Measurements from ENCODE around the gene VAV1. TPM values are rescaled to one million over a fixed set of nuclear protein-coding genes. Genes with fewer than 3 reads are reported as not detected.
"Not testable (repeated sequence)": the region's sequence is repeated elsewhere in the genome, so short reads cannot be mapped to it uniquely, and the experiment has no call there.

VAV1 gene
- total and polyA plus RNA-seq, 4 experiments from 2014 or later = 16.0 to 87.6 (median 53.2) TPM

GRCh38 chr19:6774821-6775707 is 2.6 kb downstream of the VAV1 start:
- no peak for DNase-seq
- intact Hi-C loops (cut with micrococcal nuclease) = no loop called here
- H3K4me3 ChIP-seq (ENCODE audit: low read length in 2 of 2) = no peak overlapping the region
- Mint-ChIP-seq H3K36me3 (peaks cover 27 to 42% of the 10 kb centered on the region in 2 donors), H3K4me3 (peak overlapping the region; percentile 57 to 95 (median 72)), H3K27me3 (no peaks in the 10 kb centered on the region), H3K27ac (peak overlapping the region; percentile 67 to 95 (median 86)), H3K9me3 (no peaks in the 10 kb centered on the region), H3K4me1 (peaks cover 41 to 66% (median 54%) of the 10 kb centered on the region in 4 donors)
- ChIA-PET CTCF (ENCODE audit: partially characterized antibody) (interaction anchor here (1.4 kb wide), 2 partner anchors 37 to 88 kb away, joined by 3 read pairs; no protein-coding TSS in a partner anchor), POLR2A (ENCODE audit: partially characterized antibody) (interaction anchor here (0.9 to 10.7 kb wide), 3 partner anchors 15 to 26 kb away, joined by 3 to 227 read pairs (median 13); no protein-coding TSS in a partner anchor)
- no peaks in the 10 kb centered on the region for H3K27me3 ChIP-seq (ENCODE audit: insufficient read depth, low read length)
- H3K4me1 ChIP-seq (ENCODE audit: insufficient read depth, low read length) = peaks cover 58% of the 10 kb centered on the region
- peak overlapping the region; percentile 26 for H3K27ac ChIP-seq (ENCODE audit: low read depth, low read length)
- H3K36me3 ChIP-seq (ENCODE audit: insufficient read depth, low read length) = peaks cover 7% of the 10 kb centered on the region
- no peaks in the 10 kb centered on the region for H3K9me3 ChIP-seq (ENCODE audit: control insufficient read depth in 1 of 2, low read length in 2 of 2)

DNA sequence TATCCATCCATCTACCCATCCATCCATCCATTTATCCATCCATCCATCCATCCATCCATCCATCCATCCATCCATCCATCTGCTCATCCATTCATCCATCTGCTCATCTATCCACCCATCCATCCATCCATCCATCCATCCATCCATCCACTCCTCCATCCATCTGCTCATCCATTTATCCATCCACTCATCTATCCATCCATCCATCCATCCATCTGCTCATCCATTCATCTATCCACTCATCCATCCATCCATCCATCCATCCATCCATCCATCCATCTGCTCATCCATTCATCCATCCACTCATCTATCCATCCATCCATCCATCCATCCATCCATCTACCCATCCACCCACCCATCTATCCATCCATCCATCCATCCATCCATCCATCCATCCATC is 3.5 kb downstream of the VAV1 start:
- not testable (repeated sequence) for H3K9me3 Mint-ChIP-seq

GRCh38 chr19:6776999-6777398 is 4.5 kb downstream of the VAV1 start:
- Histone ChIP-seq H3K27me3 (ENCODE audit: insufficient read depth, low read length) (no peaks in the 10 kb centered on the region), H3K4me1 (ENCODE audit: insufficient read depth, low read length) (peaks cover 64% of the 10 kb centered on the region), H3K36me3 (ENCODE audit: insufficient read depth, low read length) (peaks cover 7% of the 10 kb centered on the region), H3K4me3 (ENCODE audit: low read length in 2 of 2) (no peak overlapping the region), H3K27ac (ENCODE audit: low read depth, low read length) (no peak overlapping the region), H3K9me3 (ENCODE audit: control insufficient read depth in 1 of 2, low read length in 2 of 2) (no peaks in the 10 kb centered on the region)
- intact Hi-C loops (cut with micrococcal nuclease) = no loop called here
- H3K36me3 Mint-ChIP-seq = peaks cover 32 to 52% of the 10 kb centered on the region in 2 donors
- POLR2A ChIA-PET (ENCODE audit: partially characterized antibody) = no interaction called here
- peaks cover 43 to 71% (median 56%) of the 10 kb centered on the region in 4 donors for H3K4me1 Mint-ChIP-seq
- no peaks in the 10 kb centered on the region for H3K27me3 Mint-ChIP-seq
- peak overlapping the region; percentile 44 to 95 (median 79) for H3K27ac Mint-ChIP-seq
- CTCF ChIA-PET (ENCODE audit: partially characterized antibody) = no interaction called here
- H3K9me3 Mint-ChIP-seq = no peaks in the 10 kb centered on the region
- no peak for DNase-seq
- H3K4me3 Mint-ChIP-seq = peak overlapping the region in 5 of 8 donors; percentile 17 to 75 (median 62)

More for the DNA sequence above, 3.5 kb downstream of the VAV1 start:
- peaks cover 59% of the 10 kb centered on the region for H3K4me1 ChIP-seq (ENCODE audit: insufficient read depth, low read length)
- H3K27me3 Mint-ChIP-seq; intact Hi-C loops (cut with micrococcal nuclease); H3K4me3 ChIP-seq (ENCODE audit: low read length in 2 of 2); H3K9me3 ChIP-seq (ENCODE audit: control insufficient read depth in 1 of 2, low read length in 2 of 2); H3K36me3 ChIP-seq (ENCODE audit: insufficient read depth, low read length); H3K27me3 ChIP-seq (ENCODE audit: insufficient read depth, low read length); H3K27ac ChIP-seq (ENCODE audit: low read depth, low read length); DNase-seq: not testable (repeated sequence)
- Mint-ChIP-seq H3K4me3 (peak overlapping the region in 5 of 8 donors; percentile 48 to 83 (median 63)), H3K27ac (peak overlapping the region in 6 of 7 donors; percentile 15 to 95 (median 81)), H3K36me3 (peaks cover 29 to 45% of the 10 kb centered on the region in 2 donors), H3K4me1 (peaks cover 43 to 64% (median 53%) of the 10 kb centered on the region in 4 donors)
- CTCF ChIA-PET (ENCODE audit: partially characterized antibody) = interaction anchor here (1.4 kb wide), 1 partner anchor 87 kb away, joined by 3 read pairs; no protein-coding TSS in a partner anchor
- POLR2A ChIA-PET (ENCODE audit: partially characterized antibody) = interaction anchor here (10.7 kb wide), 1 partner anchor 25 kb away, joined by 227 read pairs; no protein-coding TSS in a partner anchor

- no peaks in the 10 kb centered on the region for H3K9me3 ChIP-seq (ENCODE audit: control insufficient read depth in 1 of 2, low read length in 2 of 2)
- H3K36me3 ChIP-seq (ENCODE audit: insufficient read depth, low read length) = peaks cover 7% of the 10 kb centered on the region
- CTCF ChIA-PET (ENCODE audit: partially characterized antibody) = interaction anchor here (1.1 kb wide), 1 partner anchor 86 kb away, joined by 3 read pairs; no protein-coding TSS in a partner anchor
Observed at GRCh38 chr19:6777434-6777833, 4.9 kb downstream of the VAV1 start.

GRCh38 chr19:6778386-6778785 is 5.9 kb downstream of the VAV1 start:
- no peak for DNase-seq
- peaks cover 7% of the 10 kb centered on the region for H3K36me3 ChIP-seq (ENCODE audit: insufficient read depth, low read length)
- Mint-ChIP-seq H3K9me3 (no peaks in the 10 kb centered on the region), H3K36me3 (peaks cover 32 to 49% of the 10 kb centered on the region in 2 donors), H3K4me1 (peaks cover 39 to 66% (median 54%) of the 10 kb centered on the region in 4 donors), H3K27ac (peak overlapping the region; percentile 19 to 95 (median 77)), H3K27me3 (no peaks in the 10 kb centered on the region), H3K4me3 (peak overlapping the region in 5 of 8 donors; percentile 13 to 62 (median 36))
- POLR2A ChIA-PET (ENCODE audit: partially characterized antibody) = interaction anchor here (0.6 to 2.4 kb wide), 5 partner anchors 11 to 37 kb away, joined by 3 to 16 read pairs (median 3); partner anchors contain the start of gene SH2D3A
- no peak overlapping the region for H3K4me3 ChIP-seq (ENCODE audit: low read length in 2 of 2)
- intact Hi-C loops (cut with micrococcal nuclease) = no loop called here
- no peak overlapping the region for H3K27ac ChIP-seq (ENCODE audit: low read depth, low read length)
- CTCF ChIA-PET (ENCODE audit: partially characterized antibody) = interaction anchor here (0.9 to 3.7 kb wide), 3 partner anchors 9 to 85 kb away, joined by 3 to 14 read pairs (median 3); no protein-coding TSS in a partner anchor
- H3K9me3 ChIP-seq (ENCODE audit: control insufficient read depth in 1 of 2, low read length in 2 of 2) = no peaks in the 10 kb centered on the region
- peaks cover 65% of the 10 kb centered on the region for H3K4me1 ChIP-seq (ENCODE audit: insufficient read depth, low read length)
- H3K27me3 ChIP-seq (ENCODE audit: insufficient read depth, low read length) = no peaks in the 10 kb centered on the region

More at GRCh38 chr19:6777434-6777833, 4.9 kb downstream of the VAV1 start:
- intact Hi-C loops (cut with micrococcal nuclease) = no loop called here
- no peaks in the 10 kb centered on the region for H3K27me3 Mint-ChIP-seq
- Histone ChIP-seq H3K27me3 (ENCODE audit: insufficient read depth, low read length) (no peaks in the 10 kb centered on the region), H3K27ac (ENCODE audit: low read depth, low read length) (no peak overlapping the region), H3K4me1 (ENCODE audit: insufficient read depth, low read length) (peaks cover 60% of the 10 kb centered on the region), H3K4me3 (ENCODE audit: low read length in 2 of 2) (no peak overlapping the region)
- POLR2A ChIA-PET (ENCODE audit: partially characterized antibody) = interaction anchor here (1.3 kb wide), 1 partner anchor 31 kb away, joined by 3 read pairs; no protein-coding TSS in a partner anchor
- H3K27ac Mint-ChIP-seq = peak overlapping the region; percentile 50 to 95 (median 79)
- peak overlapping the region in 6 of 8 donors; percentile 11 to 62 (median 19) for H3K4me3 Mint-ChIP-seq
- no peaks in the 10 kb centered on the region for H3K9me3 Mint-ChIP-seq
- peaks cover 32 to 51% of the 10 kb centered on the region in 2 donors for H3K36me3 Mint-ChIP-seq
- no peak for DNase-seq
- peaks cover 39 to 67% (median 52%) of the 10 kb centered on the region in 4 donors for H3K4me1 Mint-ChIP-seq

- Histone ChIP-seq H3K4me3 (ENCODE audit: low read length in 2 of 2) (no peak overlapping the region), H3K27ac (ENCODE audit: low read depth, low read length) (no peak overlapping the region), H3K9me3 (ENCODE audit: control insufficient read depth in 1 of 2, low read length in 2 of 2) (no peaks in the 10 kb centered on the region), H3K27me3 (ENCODE audit: insufficient read depth, low read length) (no peaks in the 10 kb centered on the region), H3K4me1 (ENCODE audit: insufficient read depth, low read length) (peaks cover 67% of the 10 kb centered on the region), H3K36me3 (ENCODE audit: insufficient read depth, low read length) (peaks cover 7% of the 10 kb centered on the region)
- H3K27ac Mint-ChIP-seq = peak overlapping the region in 3 of 7 donors; percentile 17 to 95 (median 31)
- ChIA-PET CTCF (ENCODE audit: partially characterized antibody) (interaction anchor here (3.7 kb wide), 1 partner anchor 10 kb away, joined by 14 read pairs; no protein-coding TSS in a partner anchor), POLR2A (ENCODE audit: partially characterized antibody) (interaction anchor here (2.1 to 2.4 kb wide), 2 partner anchors 12 to 22 kb away, joined by 6 to 16 read pairs; partner anchors contain the start of gene SH2D3A)
- H3K27me3 Mint-ChIP-seq = no peaks in the 10 kb centered on the region
- no peak overlapping the region for H3K4me3 Mint-ChIP-seq
- peaks cover 35 to 47% of the 10 kb centered on the region in 2 donors for H3K36me3 Mint-ChIP-seq
- no peak for DNase-seq
- H3K4me1 Mint-ChIP-seq = peaks cover 40 to 69% (median 53%) of the 10 kb centered on the region in 4 donors
- intact Hi-C loops (cut with micrococcal nuclease) = no loop called here
- H3K9me3 Mint-ChIP-seq = no peaks in the 10 kb centered on the region
Observed at GRCh38 chr19:6779206-6779605, 6.7 kb downstream of the VAV1 start.
